HFFc6 (cell line): ENCODE data around the gene CLSTN2. TPM values are rescaled to one million over a fixed set of nuclear protein-coding genes. Genes with fewer than 3 reads are reported as not detected.

ENCODE experiments used
- DNase-seq: peaks from one replicate; pipeline ENCODE4 v3.0.0-alpha.2; 2018
- H3K27ac Mint-ChIP-seq: 2 replicates; pipeline ENCODE4 v1.8.0; 2020; ENCODE audit warnings: mild to moderate bottlenecking, mixed read lengths
- H3K27me3 Mint-ChIP-seq: 2 replicates; pipeline ENCODE4 v1.8.0; 2021; ENCODE audit warnings: mild to moderate bottlenecking, moderate library complexity, mixed read lengths; ENCODE audit not compliant: insufficient read depth
- H3K36me3 Mint-ChIP-seq: 2 replicates; pipeline ENCODE4 v1.8.0; 2021; ENCODE audit warnings: low read depth, mixed read lengths
- H3K4me1 Mint-ChIP-seq: 2 replicates; pipeline ENCODE4 v1.8.0; 2020; ENCODE audit warnings: low read depth, mixed read lengths
- H3K4me3 Mint-ChIP-seq: 2 replicates; pipeline ENCODE4 v1.8.0; 2020; ENCODE audit warnings: mild to moderate bottlenecking, moderate library complexity, mixed read lengths
- H3K9me3 Mint-ChIP-seq: 2 replicates; pipeline ENCODE4 v1.8.0; 2020; ENCODE audit warnings: mild to moderate bottlenecking, mixed read lengths
- CTCF ChIP-seq: fragments of 200-600 bp; sonication (generic); IDR thresholded peaks from 2 replicates; pipeline ENCODE4 v1.5.0; 2021; ENCODE audit warnings: antibody characterized with exemption, mild to moderate bottlenecking
- total RNA-seq, 6 experiments: library from RNA; stranded (reverse); fragmentation: NEBNext Ultra II Directional; extraction: Animal tissue kit (Norgen Biotek cat#: 25700); gene quantifications; 2 replicates in 1 of 6; 3 replicates in 5 of 6; pipeline ENCODE4 v1.2.3, GENCODE V29; 2021

CLSTN2 gene
- total RNA-seq, 6 experiments from 2014 or later: 0.05 TPM; not detected in 5

GRCh38 chr3:140563206-140563760 is 628.3 kb downstream of the CLSTN2 start:
- peaks cover 3% of the 10 kb centered on the region; the same call in 1 of the 2 replicates for H3K27me3 Mint-ChIP-seq
- H3K27ac Mint-ChIP-seq: no peak overlapping the region
- peaks cover 51% of the 10 kb centered on the region for H3K9me3 Mint-ChIP-seq
- H3K36me3 Mint-ChIP-seq: no peaks in the 10 kb centered on the region
- DNase-seq: no peak
- H3K4me3 Mint-ChIP-seq: no peak overlapping the region
- no peaks in the 10 kb centered on the region for H3K4me1 Mint-ChIP-seq
- no peak for TF ChIP-seq CTCF

GRCh38 chr3:140568131-140568530 is 633.1 kb downstream of the CLSTN2 start:
- Mint-ChIP-seq H3K4me3 (no peak overlapping the region), H3K36me3 (0 out of 2 replicates have a peak, but pooled peaks cover 4% of the 10 kb centered on the region), H3K4me1 (no peaks in the 10 kb centered on the region), H3K9me3 (peaks cover 75% of the 10 kb centered on the region), H3K27ac (no peak overlapping the region), H3K27me3 (peaks cover 4% of the 10 kb centered on the region; the same call in 1 of the 2 replicates)
- DNase-seq: no peak
- no peak for TF ChIP-seq CTCF

GRCh38 chr3:140568842-140569520 is 634.0 kb downstream of the CLSTN2 start:
- no peak for DNase-seq
- no peak overlapping the region for H3K4me3 Mint-ChIP-seq
- no peak for TF ChIP-seq CTCF
- H3K9me3 Mint-ChIP-seq: peaks cover 70% of the 10 kb centered on the region
- H3K27ac Mint-ChIP-seq: no peak overlapping the region
- H3K36me3 Mint-ChIP-seq: 0 out of 2 replicates have a peak, but pooled peaks cover 4% of the 10 kb centered on the region
- H3K27me3 Mint-ChIP-seq: peaks cover 4% of the 10 kb centered on the region; the same call in 1 of the 2 replicates
- no peaks in the 10 kb centered on the region for H3K4me1 Mint-ChIP-seq

- peaks cover 4% of the 10 kb centered on the region; the same call in 1 of the 2 replicates for H3K27me3 Mint-ChIP-seq
- no peak for TF ChIP-seq CTCF
- H3K27ac Mint-ChIP-seq: no peak overlapping the region
- H3K4me3 Mint-ChIP-seq: no peak overlapping the region
- no peaks in the 10 kb centered on the region for H3K4me1 Mint-ChIP-seq
- DNase-seq: no peak
- 0 out of 2 replicates have a peak, but pooled peaks cover 4% of the 10 kb centered on the region for H3K36me3 Mint-ChIP-seq
- H3K9me3 Mint-ChIP-seq: peaks cover 68% of the 10 kb centered on the region
These were observed 635.6 kb downstream of the CLSTN2 start for GRCh38 chr3:140570602-140571001.

GRCh38 chr3:140571836-140572235 is 636.9 kb downstream of the CLSTN2 start:
- H3K27me3 Mint-ChIP-seq: peaks cover 4% of the 10 kb centered on the region; the same call in 1 of the 2 replicates
- H3K27ac Mint-ChIP-seq: no peak overlapping the region
- peaks cover 58% of the 10 kb centered on the region for H3K9me3 Mint-ChIP-seq
- H3K4me3 Mint-ChIP-seq: no peak overlapping the region
- H3K4me1 Mint-ChIP-seq: no peaks in the 10 kb centered on the region
- 0 out of 2 replicates have a peak, but pooled peaks cover 4% of the 10 kb centered on the region for H3K36me3 Mint-ChIP-seq
- no peak for DNase-seq
- no peak for TF ChIP-seq CTCF
